ENCODE data around the gene NQO2. TPM values are rescaled to one million over a fixed set of nuclear protein-coding genes. Genes with fewer than 3 reads are reported as not detected.
"Not testable (repeated sequence)": the region's sequence is repeated elsewhere in the genome, so short reads cannot be mapped to it uniquely, and the experiment has no call there.

The NQO2 gene
- total RNA-seq, 3 donors from 2014 or later = 13.4 to 24.1 (median 23.2) TPM

GRCh38 chr6:3057063-3057770 lies 57.5 kb downstream of the NQO2 start:
- no peak overlapping the region for H3K4me3 ChIP-seq
- H3K9me3 ChIP-seq = no peaks in the 10 kb centered on the region
- ATAC-seq (no peak), DNase-seq (no peak)
- no peaks in the 10 kb centered on the region for H3K36me3 ChIP-seq (ENCODE audit: low read depth)
- no peak for TF ChIP-seq CTCF (IDR thresholded peaks at IDR 0.05)
- intact Hi-C loops (cut with DNase I, micrococcal nuclease) = loop anchor here in 1 of 2 donors (5.0 kb wide), 1 partner anchor 60 kb away; the partner anchor contains the start of gene NQO2
- peaks cover 3% of the 10 kb centered on the region for H3K4me1 ChIP-seq (ENCODE audit: low read depth)

- Histone ChIP-seq H3K9me3 (no peaks in the 10 kb centered on the region), H3K36me3 (ENCODE audit: low read depth) (no peaks in the 10 kb centered on the region), H3K4me1 (ENCODE audit: low read depth) (peaks cover 2% of the 10 kb centered on the region), H3K4me3 (no peak overlapping the region)
- no peak for ATAC-seq
- no peak for TF ChIP-seq CTCF (IDR thresholded peaks at IDR 0.05)
- intact Hi-C loops (cut with DNase I, micrococcal nuclease) = loop anchor here in 1 of 2 donors (5.0 kb wide), 1 partner anchor 62 kb away; the partner anchor contains the start of gene NQO2
- DNase-seq = no peak
Measured at GRCh38 chr6:3058957-3059356, 59.3 kb downstream of the NQO2 start.

GRCh38 chr6:3060092-3060491 lies 60.4 kb downstream of the NQO2 start:
- H3K36me3 ChIP-seq (ENCODE audit: low read depth); DNase-seq; ATAC-seq; H3K9me3 ChIP-seq; H3K4me3 ChIP-seq; H3K4me1 ChIP-seq (ENCODE audit: low read depth); intact Hi-C loops (cut with DNase I, micrococcal nuclease): not testable (repeated sequence)

DNA sequence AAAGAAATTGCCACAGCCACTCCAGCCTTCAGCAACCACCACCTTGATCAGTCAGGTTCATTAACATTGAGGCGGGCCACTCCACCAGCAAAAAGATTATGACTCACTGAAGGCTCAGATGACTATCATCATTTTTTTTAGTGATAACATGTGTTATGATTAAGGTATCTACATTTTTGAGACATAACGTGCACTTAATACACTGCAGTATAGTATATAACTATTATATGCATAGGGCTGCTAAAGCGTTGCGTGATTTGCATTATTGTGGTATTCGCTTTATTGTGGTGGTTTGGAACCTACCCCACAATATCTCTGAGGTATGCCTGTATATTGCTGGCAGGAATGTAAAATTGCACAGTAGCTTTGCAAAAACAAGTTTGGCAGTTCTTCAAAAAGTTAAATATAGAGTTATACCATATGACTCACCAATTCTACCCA lies 61.8 kb downstream of the NQO2 start:
- no peak for TF ChIP-seq CTCF (IDR thresholded peaks at IDR 0.05)

DNA sequence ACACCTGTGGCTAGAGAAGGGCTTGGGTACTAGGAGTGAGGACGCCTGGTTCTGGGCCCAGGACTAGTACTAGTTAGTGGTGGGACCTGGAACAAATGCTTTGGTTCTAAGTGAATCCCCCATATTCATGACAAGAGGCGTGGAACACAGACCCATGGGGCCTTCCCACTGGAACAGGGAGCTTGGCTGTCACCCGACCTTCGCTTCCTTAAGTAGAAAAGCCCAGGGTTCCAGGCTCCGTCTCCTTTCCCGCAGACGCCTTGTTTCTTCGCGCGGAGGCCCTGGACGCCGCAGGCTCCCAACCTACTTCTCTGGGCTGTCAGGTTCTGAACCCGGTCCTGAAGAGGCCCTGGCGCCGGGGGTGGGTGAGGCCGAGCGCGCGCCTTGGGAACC lies 63.6 kb downstream of the NQO2 start:
- ATAC-seq; H3K36me3 ChIP-seq (ENCODE audit: low read depth); intact Hi-C loops (cut with DNase I, micrococcal nuclease); H3K4me3 ChIP-seq; H3K9me3 ChIP-seq: not testable (repeated sequence)
- H3K4me1 ChIP-seq (ENCODE audit: low read depth) = peaks cover 14% of the 10 kb centered on the region
- DNase-seq = peak in 1 of 3 donors; percentile 41

More for the DNA sequence above, 61.8 kb downstream of the NQO2 start:
- no peak for ATAC-seq
- intact Hi-C loops (cut with DNase I, micrococcal nuclease) = no loop called here
- no peaks in the 10 kb centered on the region for H3K36me3 ChIP-seq (ENCODE audit: low read depth)
- H3K4me3 ChIP-seq = no peak overlapping the region
- H3K4me1 ChIP-seq (ENCODE audit: low read depth) = peaks cover 6% of the 10 kb centered on the region
- H3K9me3 ChIP-seq = no peaks in the 10 kb centered on the region
- DNase-seq = no peak

GRCh38 chr6:3063733-3064700 lies 64.3 kb downstream of the NQO2 start:
- ATAC-seq (peak; percentile 91), DNase-seq (peak; percentile 97 to 98 (median 98))
- Histone ChIP-seq H3K36me3 (ENCODE audit: low read depth) (no peaks in the 10 kb centered on the region), H3K4me1 (ENCODE audit: low read depth) (peaks cover 14% of the 10 kb centered on the region), H3K4me3 (peak overlapping the region; percentile 65), H3K9me3 (no peaks in the 10 kb centered on the region)
- intact Hi-C loops (cut with DNase I, micrococcal nuclease) = no loop called here
- TF ChIP-seq CTCF (IDR thresholded peaks at IDR 0.05) = no peak

Data from mucosa of descending colon (tissue), 3 donors.